Measurements from ENCODE around the gene DACH1.
"Not testable (repeated sequence)": the region's sequence is repeated elsewhere in the genome, so short reads cannot be mapped to it uniquely, and the experiment has no call there.

Gene DACH1

DNA sequence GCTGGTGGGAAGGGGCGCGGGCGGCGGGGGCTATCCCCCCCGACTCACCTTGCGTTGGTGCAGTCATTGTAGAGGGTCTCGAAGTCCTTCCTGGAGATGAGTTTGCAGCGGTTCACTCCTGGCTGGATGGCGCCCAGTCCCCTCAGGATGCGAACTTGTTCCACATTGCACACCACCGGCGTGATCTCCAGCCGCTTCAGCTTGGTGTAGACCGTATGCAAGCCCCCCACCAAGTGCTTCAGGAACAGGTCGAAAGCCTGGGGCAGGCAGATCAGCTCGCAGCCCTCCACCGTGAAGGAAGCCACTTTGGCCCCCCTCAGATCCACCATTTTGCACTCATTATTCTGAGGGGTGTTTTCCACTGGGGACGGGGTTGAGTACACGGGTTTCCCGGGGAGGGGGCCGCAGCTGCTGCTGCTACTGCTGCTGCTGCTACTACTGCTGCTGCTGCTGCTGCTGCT is 1.1 kb downstream of the DACH1 start:
- FAIRE-seq = no peak

DNA sequence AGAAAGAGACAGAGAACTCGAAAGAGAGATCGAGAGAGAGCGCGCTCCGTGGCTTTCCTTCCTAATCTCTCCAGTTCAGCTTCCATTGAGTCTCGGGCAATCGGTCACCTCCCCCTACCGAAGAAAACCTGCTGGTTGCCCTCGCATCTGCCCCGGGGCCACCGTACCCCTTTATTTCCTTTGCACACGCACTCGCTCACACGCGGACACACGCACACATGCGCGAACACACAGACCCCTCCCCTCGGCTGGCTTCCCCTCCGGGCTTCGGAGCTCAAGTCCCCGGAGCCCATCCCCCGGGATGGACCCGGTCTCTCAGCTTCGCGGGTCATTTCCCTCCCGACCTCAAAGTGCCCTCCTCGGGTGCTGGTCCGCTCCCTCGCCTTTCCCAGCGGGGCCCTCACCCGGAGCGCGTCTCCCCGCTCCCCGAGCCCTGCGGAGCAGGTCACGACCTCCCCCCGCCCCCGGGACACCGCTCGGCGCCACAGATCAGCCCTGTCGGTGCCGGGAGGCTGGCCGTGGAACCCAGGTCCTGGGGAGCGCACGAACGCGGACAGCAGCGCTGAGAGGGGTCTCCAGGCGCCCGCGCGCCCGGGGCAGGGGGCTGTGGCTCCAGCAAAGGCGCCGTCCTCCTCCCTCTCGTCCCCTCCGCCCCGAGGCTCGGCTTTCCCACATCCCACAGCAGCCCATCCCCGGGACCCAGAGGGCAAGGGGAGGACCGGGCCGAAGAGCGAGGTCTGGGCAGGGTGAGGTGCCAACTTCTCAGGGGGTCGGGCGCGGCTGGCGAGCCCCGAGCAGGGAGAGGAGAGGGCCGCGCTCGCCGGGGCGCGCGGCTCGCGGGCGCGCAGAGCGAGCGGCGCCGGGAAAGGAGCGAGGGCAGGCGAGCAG is 1.8 kb downstream of the DACH1 start:
- no peak for FAIRE-seq

GRCh38 chr13:71864094-71864985 is 2.7 kb downstream of the DACH1 start:
- no peak for FAIRE-seq

DNA sequence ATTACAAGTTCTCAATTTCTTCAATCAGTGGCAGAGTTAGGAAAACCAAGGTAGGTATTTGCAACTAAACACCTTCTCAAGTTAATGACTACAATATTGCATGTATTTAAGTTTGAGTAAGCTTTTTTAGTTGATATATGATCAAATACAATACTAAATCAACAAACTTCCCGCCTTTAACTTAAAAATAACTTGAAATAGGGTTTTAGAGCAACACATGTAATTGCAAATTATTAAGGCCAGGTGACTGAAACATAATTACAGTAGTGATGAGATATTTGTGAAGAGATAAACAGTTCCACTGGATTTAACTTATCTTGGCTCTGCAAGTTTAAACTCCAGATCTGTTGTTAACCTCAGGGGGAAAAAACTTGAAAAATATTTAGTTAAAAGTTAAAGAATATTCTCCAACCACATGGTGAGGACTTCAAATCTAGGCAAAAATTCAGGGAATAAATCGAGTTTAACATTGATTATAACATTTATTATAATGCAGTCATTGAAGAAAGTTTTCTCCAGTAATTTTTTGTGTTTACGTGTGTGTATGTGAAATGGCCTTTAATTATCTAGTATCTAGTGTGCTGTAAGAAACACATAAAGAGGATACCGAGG is 3.6 kb downstream of the DACH1 start:
- peak; percentile 4 for FAIRE-seq

- FAIRE-seq = no peak
Measured at GRCh38 chr13:71862459-71862943, 4.5 kb downstream of the DACH1 start.

DNA sequence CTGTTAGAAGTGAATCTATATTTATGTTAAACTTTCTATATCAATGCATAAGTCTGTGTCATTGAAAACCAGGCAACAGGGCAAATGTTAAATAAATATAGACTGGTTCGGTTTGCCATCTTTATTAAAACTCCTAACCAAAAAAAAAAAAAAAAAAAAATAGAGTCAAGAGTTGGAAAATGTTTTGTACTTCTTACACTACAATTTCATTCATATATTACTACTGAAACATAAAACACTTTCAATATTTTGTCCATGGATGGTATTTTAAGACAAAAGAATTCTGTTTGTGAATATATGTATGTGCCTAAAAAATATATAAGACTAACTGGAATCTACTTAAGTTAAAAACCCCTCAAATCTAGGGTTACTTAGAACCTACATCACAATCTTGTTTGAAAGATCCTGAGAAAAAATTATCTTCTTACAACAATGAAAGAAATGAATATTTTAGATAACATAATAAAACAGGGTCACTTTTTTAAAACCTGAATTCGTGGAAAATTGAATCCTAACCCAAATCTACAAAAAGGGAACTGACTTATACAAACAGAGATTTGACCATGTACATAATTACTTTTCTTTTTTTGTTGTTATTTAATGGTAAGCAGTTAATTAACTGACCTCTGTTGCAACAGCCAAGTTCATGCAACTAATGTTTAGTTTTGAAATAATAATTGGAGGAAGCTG is 5.1 kb downstream of the DACH1 start:
- FAIRE-seq = no peak

DNA sequence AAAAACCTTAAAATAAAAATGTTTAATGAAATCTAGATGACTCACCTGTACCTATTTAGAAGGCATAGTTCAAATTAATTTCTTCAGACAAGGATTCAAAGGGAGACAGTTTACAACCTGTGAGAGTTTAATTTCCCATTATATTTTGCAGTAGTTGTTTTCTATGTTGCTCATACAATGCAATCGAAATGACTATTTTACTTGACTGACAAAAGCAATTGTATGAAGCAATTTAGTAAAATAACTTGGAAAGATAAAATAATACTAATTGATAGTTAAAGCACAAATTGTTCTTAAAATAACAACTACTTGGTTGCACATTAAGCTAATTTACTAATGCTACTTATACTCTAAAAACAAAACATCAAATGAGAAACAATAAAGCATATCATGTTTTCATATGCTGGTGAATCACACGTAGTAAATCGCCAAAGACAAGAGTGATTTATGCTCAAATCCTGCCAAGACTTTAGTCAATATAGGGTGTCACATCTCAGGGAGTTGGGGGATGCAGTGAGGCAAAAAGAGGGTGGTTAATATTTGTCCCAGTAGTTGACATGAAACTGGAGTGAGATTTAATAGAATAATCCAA is 6.4 kb downstream of the DACH1 start:
- peak; percentile 12 for FAIRE-seq

DNA sequence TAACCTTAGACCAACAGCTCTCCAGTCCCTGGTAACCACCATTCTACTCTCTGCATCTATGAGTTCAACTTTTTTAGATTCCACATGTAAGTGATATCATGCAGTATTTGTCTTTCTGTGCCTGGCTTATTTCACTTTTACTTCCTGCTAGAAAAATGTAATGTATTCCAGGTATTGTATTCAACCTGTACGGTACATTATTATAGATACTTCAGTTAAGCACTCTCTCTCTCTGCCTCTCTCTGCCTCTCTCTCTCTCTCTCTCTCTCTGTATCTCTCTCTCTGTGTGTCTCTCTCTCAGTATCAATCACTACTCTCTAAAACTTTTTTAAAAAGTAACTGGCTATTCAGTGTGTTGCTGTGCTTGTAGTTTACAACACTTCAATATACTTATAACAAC is 8.4 kb downstream of the DACH1 start:
- FAIRE-seq = no peak

DNA sequence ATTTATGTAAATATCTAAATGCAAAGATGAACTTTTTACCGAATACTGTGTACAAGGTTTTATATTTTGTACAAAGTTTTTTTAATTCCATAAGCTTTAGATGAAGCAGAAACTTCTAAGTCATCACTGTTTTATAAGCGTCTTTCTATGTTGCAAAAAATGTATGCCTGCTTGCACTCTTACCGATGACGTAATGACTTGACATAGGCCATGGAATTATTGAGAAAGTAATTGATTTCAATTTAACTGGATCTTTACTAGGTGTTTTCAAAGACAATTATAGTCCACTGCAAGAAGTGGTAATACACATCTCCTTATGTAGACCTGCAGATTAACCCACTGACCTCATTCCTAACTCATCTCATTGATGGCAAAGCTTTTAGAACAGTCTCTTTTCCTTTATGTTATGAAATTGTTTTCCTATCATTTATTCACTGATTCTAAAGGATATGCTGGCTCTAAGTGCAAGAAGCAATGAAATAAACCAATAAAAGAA is 10.4 kb downstream of the DACH1 start:
- FAIRE-seq = no peak

GRCh38 chr13:71854401-71854800 is 12.6 kb downstream of the DACH1 start:
- FAIRE-seq = no peak

DNA sequence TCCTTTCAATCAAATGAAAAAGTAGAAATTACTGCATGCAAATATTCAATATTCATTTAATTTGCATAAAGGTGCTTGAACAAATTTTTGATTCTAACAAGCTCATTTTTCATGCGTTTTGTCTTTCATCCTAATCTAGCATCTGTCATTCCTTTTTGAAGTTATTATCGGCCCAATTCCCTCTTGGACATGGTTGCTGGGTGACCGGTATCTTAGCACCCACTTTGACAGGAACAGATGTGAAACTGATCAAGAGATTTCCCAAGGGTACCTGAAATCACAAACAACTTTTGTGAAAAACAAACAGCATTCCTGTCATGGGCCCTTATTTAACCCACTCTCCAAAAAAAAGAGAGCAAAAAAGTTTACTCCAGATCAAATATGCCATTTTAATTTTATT is 13.3 kb downstream of the DACH1 start:
- FAIRE-seq = no peak

GRCh38 chr13:71852736-71853135 is 14.3 kb downstream of the DACH1 start:
- no peak for FAIRE-seq

DNA sequence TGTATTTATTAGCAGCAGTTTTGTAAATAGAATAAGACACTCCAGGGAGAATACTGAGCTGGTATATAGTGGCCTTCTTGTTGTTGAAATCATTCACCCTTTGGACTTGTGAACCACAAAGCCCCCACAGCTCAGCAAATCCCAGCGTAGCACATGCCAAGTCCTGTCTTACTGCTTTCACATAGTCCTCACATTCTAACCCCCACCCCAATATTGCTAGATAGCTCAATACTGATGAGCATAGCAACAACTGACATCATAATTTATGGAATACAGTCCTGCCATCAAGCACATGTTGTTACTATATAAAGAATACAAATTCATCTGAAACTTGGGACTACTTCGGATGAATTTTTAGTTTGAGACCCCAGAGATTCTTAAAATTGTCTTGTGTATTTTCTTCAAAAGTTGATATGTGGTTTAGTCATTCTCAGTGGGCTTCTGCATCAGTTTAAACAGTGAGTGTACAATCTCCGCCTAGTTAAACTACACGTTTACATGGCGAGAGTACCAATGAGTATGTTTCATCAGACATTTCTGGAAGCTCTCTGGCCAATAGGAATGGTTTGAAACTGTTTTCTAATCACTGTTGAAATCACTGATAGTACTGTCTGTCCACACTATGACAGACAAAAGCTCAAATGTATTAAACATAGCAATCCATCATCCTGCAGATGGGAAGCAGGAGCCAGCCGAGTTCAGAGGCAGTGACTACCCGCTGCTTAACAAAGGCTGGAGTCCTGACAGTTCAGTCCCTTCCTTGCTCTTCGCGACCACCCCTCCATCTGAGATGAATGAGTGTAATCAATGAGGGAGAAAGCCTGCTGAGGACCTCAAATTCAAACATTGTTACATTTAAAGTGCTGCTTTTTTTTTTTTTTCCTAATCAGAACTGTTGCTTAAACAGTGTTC is 15.2 kb downstream of the DACH1 start:
- FAIRE-seq = no peak

GRCh38 chr13:71842003-71842402 is 25.0 kb downstream of the DACH1 start:
- no peak for FAIRE-seq

DNA sequence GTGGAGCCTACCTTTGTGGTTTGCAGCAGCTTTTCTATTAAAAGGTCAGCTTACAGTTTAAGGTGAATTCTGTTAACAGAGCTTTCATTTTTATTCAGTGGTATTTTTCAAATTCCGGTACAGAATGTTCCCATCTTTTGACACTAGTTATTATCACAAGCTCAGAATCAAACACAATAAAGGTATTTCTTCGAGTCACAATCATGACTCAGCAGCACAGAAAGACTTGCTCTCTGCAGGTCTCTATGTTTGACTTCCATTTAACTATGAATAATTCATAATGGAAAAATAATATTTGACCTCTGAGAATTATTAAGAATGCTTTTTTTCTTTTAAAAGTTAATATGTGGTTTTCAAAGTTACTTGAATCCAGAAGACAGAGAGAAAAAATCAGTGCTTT is 28.2 kb downstream of the DACH1 start:
- FAIRE-seq = no peak

- not testable (repeated sequence) for FAIRE-seq
Measured at GRCh38 chr13:71837582-71837981, 29.4 kb downstream of the DACH1 start.

DNA sequence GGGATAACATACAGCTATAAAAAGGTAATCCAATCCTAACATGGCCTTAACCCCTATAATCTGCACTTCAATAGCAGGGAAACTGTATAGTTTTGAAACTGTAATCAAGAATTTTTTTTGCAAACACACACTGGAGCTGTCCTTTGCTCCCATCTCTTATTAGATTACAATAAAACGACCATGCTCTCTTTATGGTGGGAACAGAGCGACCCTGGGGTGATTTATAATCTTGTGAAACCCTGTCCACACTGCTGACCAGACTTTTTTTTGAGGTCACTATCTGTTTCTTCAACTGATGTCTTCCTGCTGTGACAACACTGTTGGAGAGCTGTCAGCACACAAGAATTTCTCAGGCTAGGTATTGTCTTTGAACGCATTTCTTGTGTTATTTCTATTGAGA is 35.3 kb downstream of the DACH1 start:
- no peak for FAIRE-seq

DNA sequence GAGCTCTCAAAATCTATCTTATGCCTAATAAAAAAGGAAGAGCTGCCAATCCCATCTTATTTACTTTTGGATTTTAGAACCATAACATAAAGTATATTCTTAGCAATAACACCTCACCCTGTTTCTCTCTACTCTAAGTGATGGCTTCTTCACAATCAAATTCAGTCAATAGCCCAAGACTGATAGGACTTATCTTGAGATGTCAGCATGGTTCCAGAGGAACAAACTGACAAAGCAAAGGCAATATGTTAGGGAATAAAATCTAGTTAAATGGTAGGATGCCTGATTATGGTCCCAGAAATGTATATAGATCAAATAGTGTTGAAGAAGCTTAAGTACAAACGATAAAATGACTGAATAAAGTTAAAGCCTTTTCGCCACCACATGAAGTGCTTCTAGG is 36.3 kb downstream of the DACH1 start:
- no peak for FAIRE-seq

DNA sequence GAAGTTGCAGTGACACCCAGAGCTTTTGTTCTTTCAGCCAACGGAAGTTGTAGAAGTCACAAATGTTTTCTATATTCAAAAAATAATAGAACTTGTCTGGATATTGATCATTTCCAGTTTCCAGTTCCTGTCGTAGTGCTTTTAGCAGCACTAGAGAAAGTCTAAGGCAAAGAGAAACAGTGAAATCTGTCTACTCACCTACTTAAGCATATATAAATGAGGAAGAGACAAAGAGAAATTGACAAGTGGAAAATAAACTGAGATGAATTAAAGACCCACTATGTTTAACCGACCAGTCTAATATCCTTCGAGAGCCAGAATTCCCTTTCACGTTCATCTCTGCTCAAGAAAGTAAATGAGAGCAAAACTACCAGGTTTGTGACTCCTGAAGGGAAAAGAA is 36.7 kb downstream of the DACH1 start:
- FAIRE-seq = no peak

GRCh38 chr13:71829547-71829946 is 37.5 kb downstream of the DACH1 start:
- FAIRE-seq = no peak

DNA sequence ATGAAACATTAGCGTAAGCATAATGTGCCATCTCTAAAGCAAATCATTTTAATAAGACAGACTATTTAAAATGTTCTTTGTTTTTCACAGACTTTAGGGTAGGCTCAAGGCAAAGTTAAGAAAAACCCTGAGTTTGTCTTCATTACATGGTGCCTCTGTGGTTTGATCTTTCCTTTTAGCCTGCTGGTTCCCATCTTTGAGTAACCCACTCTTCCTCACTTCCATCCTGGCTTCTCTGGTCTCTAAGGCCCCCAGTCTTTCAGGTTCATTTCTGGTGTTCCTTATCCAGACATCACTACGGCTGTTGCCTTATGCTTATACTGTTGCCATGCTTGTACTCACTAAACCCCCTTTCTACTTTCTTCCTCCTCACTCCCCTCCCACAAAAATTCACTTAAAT is 38.4 kb downstream of the DACH1 start:
- no peak for FAIRE-seq

Data from endometrium (tissue), 2 donors.